IMR-90 (cell line): ENCODE data around the gene CKAP4. TPM values are rescaled to one million over a fixed set of nuclear protein-coding genes. Genes with fewer than 3 reads are reported as not detected.

Source experiments
- ATAC-seq: fragments of 200-7000 bp; cut with Tn5 transposase; 2 replicates; pipeline ENCODE4 v1.9.1; 2020; ENCODE audit warnings: low read depth, mild to moderate bottlenecking, moderate library complexity
- BruUV-seq: library from RNA; stranded (reverse); fragments of 400-500 nt; replicated peaks from 2 replicates; lab custom pipeline; 2021; lab: Mats Ljungman, UMichigan
- CTCF ChIA-PET: fragments of 300-600 bp; formaldehyde crosslinking; extraction: SDS; loops from one replicate; lab custom pipeline; 2021; ENCODE audit warnings: antibody characterized with exemption; lab: Yijun Ruan, JAX
- POLR2A ChIA-PET: fragments of 300-600 bp; sonication (Branson Sonifier 250); formaldehyde crosslinking; loops from one replicate; lab custom pipeline; 2022; ENCODE audit warnings: antibody characterized with exemption; ENCODE audit not compliant: unreplicated experiment; lab: Charles Lee
- DNase-seq: peaks from one replicate; pipeline ENCODE4 v3.0.0; 2013
- H2AFZ ChIP-seq: replicated peaks from 2 replicates; pipeline ENCODE3; 2013; ENCODE audit warnings: low read length, mild to moderate bottlenecking; ENCODE audit not compliant: poor library complexity
- H2AK5ac ChIP-seq: 2 replicates; pipeline ENCODE4 v1.6.1; 2013; ENCODE audit warnings: low read depth, low read length, inconsistent platforms
- H2AK9ac ChIP-seq: replicated peaks from 2 replicates; pipeline ENCODE3; 2013; ENCODE audit warnings: mild to moderate bottlenecking, low read depth, low read length, moderate library complexity; ENCODE audit not compliant: poor library complexity
- H2BK120ac ChIP-seq: 2 replicates; pipeline ENCODE4 v1.6.1; 2013; ENCODE audit warnings: low read depth, low read length, inconsistent platforms
- H2BK15ac ChIP-seq: 3 replicates; pipeline ENCODE4 v1.6.1; 2013; ENCODE audit warnings: low read depth, low read length, inconsistent platforms
- H2BK20ac ChIP-seq: 2 replicates; pipeline ENCODE4 v1.6.1; 2013; ENCODE audit warnings: low read depth, mild to moderate bottlenecking, inconsistent platforms, low read length, moderate library complexity
- H2BK5ac ChIP-seq: 2 replicates; pipeline ENCODE4 v1.6.1; 2013; ENCODE audit warnings: mild to moderate bottlenecking, low read depth, low read length, inconsistent platforms; ENCODE audit not compliant: poor library complexity, severe bottlenecking
- H3K14ac ChIP-seq: replicated peaks from 2 replicates; pipeline ENCODE4 v1.6.1; 2013; ENCODE audit warnings: low read depth, low read length, inconsistent platforms
- H3K18ac ChIP-seq: 2 replicates; pipeline ENCODE4 v1.6.1; 2013; ENCODE audit warnings: low read depth, low read length, control low read depth
- H3K23ac ChIP-seq: 2 replicates; pipeline ENCODE4 v1.6.1; 2013; ENCODE audit warnings: low read depth, low read length, inconsistent platforms
- H3K27ac ChIP-seq: 2 replicates; pipeline ENCODE4 v1.5.1; 2013; ENCODE audit warnings: mild to moderate bottlenecking, control low read depth, low read length; ENCODE audit not compliant: insufficient read depth
- H3K27me3 ChIP-seq: 2 replicates; pipeline ENCODE4 v1.6.1; 2013; ENCODE audit warnings: low read length; ENCODE audit not compliant: control insufficient read depth, insufficient read depth
- H3K36me3 ChIP-seq: 2 replicates; pipeline ENCODE4 v1.6.1; 2013; ENCODE audit warnings: low read length, mixed read lengths; ENCODE audit not compliant: control insufficient read depth, insufficient read depth
- H3K4ac ChIP-seq: 2 replicates; pipeline ENCODE4 v1.6.1; 2013; ENCODE audit warnings: low read depth, low read length, inconsistent platforms
- H3K4me1 ChIP-seq: 2 replicates; pipeline ENCODE4 v1.6.1; 2013; ENCODE audit warnings: low read length, mixed read lengths; ENCODE audit not compliant: control insufficient read depth, insufficient read depth
- H3K4me2 ChIP-seq: 2 replicates; pipeline ENCODE4 v1.6.1; 2013; ENCODE audit warnings: low read depth, mild to moderate bottlenecking, control low read depth, low read length, moderate library complexity
- H3K4me3 ChIP-seq: 2 replicates; pipeline ENCODE4 v1.5.1; 2013; ENCODE audit warnings: low read depth, mild to moderate bottlenecking, control low read depth, low read length, moderate library complexity; ENCODE audit not compliant: insufficient read depth
- H3K56ac ChIP-seq: 2 replicates; pipeline ENCODE4 v1.6.1; 2013; ENCODE audit warnings: low read length, inconsistent platforms; ENCODE audit not compliant: insufficient read depth; ENCODE audit errors: extremely low read depth
- H3K79me1 ChIP-seq, 2 experiments: 2 replicates each; pipeline ENCODE4 v1.6.1; 2013; ENCODE audit warnings: low read length in 2 of 2, inconsistent platforms in 1 of 2, low read depth in 1 of 2
- H3K9ac ChIP-seq: 2 replicates; pipeline ENCODE4 v1.6.1; 2013; ENCODE audit warnings: low read depth, low read length, control low read depth
- H3K9me1 ChIP-seq: 2 replicates; pipeline ENCODE4 v1.6.1; 2013; ENCODE audit warnings: low read length, inconsistent platforms; ENCODE audit not compliant: insufficient read depth
- H3K9me3 ChIP-seq: 2 replicates; pipeline ENCODE4 v1.6.1; 2013; ENCODE audit warnings: low read length; ENCODE audit not compliant: control insufficient read depth, insufficient read depth
- H4K20me1 ChIP-seq: 2 replicates; pipeline ENCODE4 v1.6.1; 2013; ENCODE audit warnings: low read length, inconsistent platforms; ENCODE audit not compliant: insufficient read depth
- H4K5ac ChIP-seq: 2 replicates; pipeline ENCODE4 v1.6.1; 2013; ENCODE audit warnings: mild to moderate bottlenecking, low read depth, low read length, control low read depth
- H4K8ac ChIP-seq, 2 experiments: 2 replicates each; pipeline ENCODE4 v1.6.1; 2013; ENCODE audit warnings: low read depth in 2 of 2, low read length in 2 of 2, control low read depth in 1 of 2, inconsistent platforms in 1 of 2
- H4K91ac ChIP-seq: 2 replicates; pipeline ENCODE4 v1.6.1; 2013; ENCODE audit warnings: low read depth, low read length, inconsistent platforms; ENCODE audit not compliant: insufficient read depth
- FOS ChIP-seq: fragments of 150-350 bp; IDR thresholded peaks from 2 replicates; pipeline ENCODE4 v1.6.1; 2016; ENCODE audit warnings: low read depth, low read length
- MAFK ChIP-seq: IDR thresholded peaks from 2 replicates; pipeline ENCODE4 v1.6.1; 2012; ENCODE audit warnings: low read depth, low read length, improper control_type of control experiment
- MAZ ChIP-seq: IDR thresholded peaks from 2 replicates; pipeline ENCODE4 v1.6.1; 2012; ENCODE audit warnings: low read depth, mild to moderate bottlenecking, low read length, improper control_type of control experiment, moderate library complexity, borderline replicate concordance
- MXI1 ChIP-seq: IDR thresholded peaks from 2 replicates; pipeline ENCODE4 v1.6.1; 2012; ENCODE audit warnings: low read depth, mild to moderate bottlenecking, low read length, moderate library complexity, borderline replicate concordance
- RCOR1 ChIP-seq: IDR thresholded peaks from 2 replicates; pipeline ENCODE4 v1.6.1; 2012; ENCODE audit warnings: mild to moderate bottlenecking, low read length, improper control_type of control experiment; ENCODE audit not compliant: insufficient replicate concordance
- SMC3 ChIP-seq: fragments of 150-350 bp; IDR thresholded peaks from 2 replicates; pipeline ENCODE4 v1.6.1; 2016; ENCODE audit warnings: low read depth, mild to moderate bottlenecking, antibody characterized with exemption, low read length, moderate library complexity
- WGBS, 2 experiments: methylation state at CpG; one replicate each; pipeline versions ENCODE4 v1.1.5 to v1.1.7; 2013; ENCODE audit warnings: missing lambda C conversion rate in 2 of 2; ENCODE audit not compliant: insufficient read length in 1 of 2; ENCODE audit errors: extremely low coverage in 2 of 2; 5-methylcytosine and 5-hydroxymethylcytosine counted together
- dilution Hi-C: fragments of 300-500 bp; cut with HindIII; formaldehyde crosslinking; loops from one replicate; pipeline ENCODE4 v1.14.3; 2018; ENCODE audit warnings: low sequenced_read_pairs; ENCODE audit not compliant: unreplicated experiment
- in situ Hi-C: fragments of 300-500 bp; cut with MboI; formaldehyde crosslinking; loops from 3 replicates; pipeline ENCODE4 v1.14.3; 2019; ENCODE audit warnings: low sequenced_read_pairs, inconsistent platforms, mixed read lengths
- intact Hi-C: fragments of 100-400 bp; cut with micrococcal nuclease; formaldehyde crosslinking; loops from 2 replicates; pipeline ENCODE4 v1.10.0; 2022
- polyA plus RNA-seq, 3 experiments: library from polyadenylated mRNA; depleted of rRNA; stranded (reverse); fragments of >200 nt; gene quantifications; 2 replicates each; pipeline ENCODE4 v1.2.3, GENCODE V29; 2012; ENCODE audit warnings: low replicate concordance in 1 of 3
- total RNA-seq: library from RNA; depleted of rRNA; stranded (reverse); fragments of >200 nt; gene quantifications from 2 replicates; pipeline ENCODE4 v1.2.3, GENCODE V29; 2012

Gene CKAP4
- total and polyA plus RNA-seq, 2 of the 4 experiments (the other 2 are of a cell fraction), result 94.5 to 297 TPM

- TF ChIP-seq FOS, result peak; percentile 75
Measured at GRCh38 chr12:106296179-106296877, 48.5 kb upstream of the CKAP4 start (continued).

- Histone ChIP-seq H3K4me2 (no peak overlapping the region), H3K9me3 (no peaks in the 10 kb centered on the region), H3K56ac (no peak overlapping the region), H2BK15ac (peak overlapping the region; percentile 5; the same call in 1 of the 3 replicates), H3K14ac (no peak overlapping the region), H3K36me3 (no peaks in the 10 kb centered on the region), H4K20me1 (no peaks in the 10 kb centered on the region), H3K4ac (no peak overlapping the region), H2AK5ac (no peak overlapping the region), H3K9me1 (peaks cover 15% of the 10 kb centered on the region), H4K5ac (no peak overlapping the region), H3K4me1 (peaks cover 8% of the 10 kb centered on the region), H3K18ac (no peak overlapping the region), H3K79me1 (no peaks in the 10 kb centered on the region), H4K8ac (no peak overlapping the region), H2AFZ (no peak overlapping the region), H2AK9ac (no peak overlapping the region), H3K4me3 (no peak overlapping the region), H3K27ac (no peak overlapping the region), H3K27me3 (no peaks in the 10 kb centered on the region), H3K9ac (no peak overlapping the region), H3K23ac (no peak overlapping the region), H2BK120ac (no peak overlapping the region), H2BK20ac (no peak overlapping the region), H2BK5ac (no peak overlapping the region), H4K91ac (no peak overlapping the region)
- DNase-seq (no peak), ATAC-seq (no peak)
- CTCF ChIA-PET, result no interaction called here
- dilution Hi-C loops, result no loop called here
- POLR2A ChIA-PET, result no interaction called here
- no peak for TF ChIP-seq RCOR1
- TF ChIP-seq MAFK, result no peak
- no peak for TF ChIP-seq FOS
- no peak for TF ChIP-seq MAZ
- TF ChIP-seq MXI1, result no peak
- TF ChIP-seq SMC3, result no peak
- no TSS peak for BruUV-seq
- WGBS, 2 experiments, result no CpG with 5 or more reads among the region's 5 CpGs
- intact Hi-C loops, result no loop called here
- in situ Hi-C loops, result no loop called here
Measured at GRCh38 chr12:106292339-106292738, 44.5 kb upstream of the CKAP4 start.
